Caco-2 (cell line): Measurements from ENCODE around the gene ADAD2. TPM values are rescaled to one million over a fixed set of nuclear protein-coding genes. Genes with fewer than 3 reads are reported as not detected.

Experiments
- BruUV-seq: library from RNA; stranded (reverse); fragments of 400-500 nt; replicated peaks from 2 replicates; lab custom pipeline; 2021; lab: Mats Ljungman, UMichigan
- CTCF ChIA-PET: fragments of 300-600 bp; sonication (Branson Sonifier 250); formaldehyde crosslinking; loops from one replicate; lab custom pipeline; 2022; ENCODE audit warnings: antibody characterized with exemption; lab: Charles Lee
- POLR2A ChIA-PET: fragments of 300-600 bp; sonication (Branson Sonifier 250); formaldehyde crosslinking; loops from one replicate; lab custom pipeline; 2022; ENCODE audit warnings: antibody characterized with exemption; lab: Charles Lee
- DNase-seq, 2 experiments: peaks; one replicate each; pipeline versions ENCODE4 v3.0.0 to v3.0.0-alpha.2; 2020 to 2022
- H3K27me3 ChIP-seq: replicated peaks from 2 replicates; pipeline ENCODE4 v1.6.0; 2011; ENCODE audit warnings: low read length; ENCODE audit not compliant: control insufficient read depth, insufficient read depth
- H3K36me3 ChIP-seq: 2 replicates; pipeline ENCODE4 v1.5.1; 2011; ENCODE audit warnings: low read length; ENCODE audit not compliant: control insufficient read depth, insufficient read depth
- H3K4me1 ChIP-seq: fragments of 250-450 bp; sonication (Bioruptor Pico); 2 replicates; pipeline ENCODE4 v1.5.1; 2020; ENCODE audit warnings: mild to moderate bottlenecking
- H3K4me3 ChIP-seq: 2 replicates; pipeline ENCODE4 v1.5.1; 2011; ENCODE audit warnings: low read depth, mild to moderate bottlenecking, control low read depth, low read length
- H3K9me3 ChIP-seq: fragments of 250-450 bp; sonication (Bioruptor Pico); 2 replicates; pipeline ENCODE4 v1.5.1; 2020; ENCODE audit warnings: mild to moderate bottlenecking, moderate library complexity
- H3K27ac Mint-ChIP-seq: one replicate; pipeline ENCODE4 v1.8.0; 2022; ENCODE audit warnings: mixed read lengths; ENCODE audit not compliant: unreplicated experiment
- H3K27me3 Mint-ChIP-seq: one replicate; pipeline ENCODE4 v1.8.0; 2022; ENCODE audit warnings: mixed read lengths; ENCODE audit not compliant: insufficient read depth, unreplicated experiment
- H3K36me3 Mint-ChIP-seq: one replicate; pipeline ENCODE4 v1.8.0; 2022; ENCODE audit warnings: mild to moderate bottlenecking, mixed read lengths; ENCODE audit not compliant: insufficient read depth, unreplicated experiment
- H3K4me1 Mint-ChIP-seq: one replicate; pipeline ENCODE4 v1.8.0; 2022; ENCODE audit warnings: low read depth, mixed read lengths; ENCODE audit not compliant: unreplicated experiment
- H3K4me3 Mint-ChIP-seq: one replicate; pipeline ENCODE4 v1.8.0; 2022; ENCODE audit warnings: mild to moderate bottlenecking, moderate library complexity, mixed read lengths; ENCODE audit not compliant: unreplicated experiment
- H3K9me3 Mint-ChIP-seq: one replicate; pipeline ENCODE4 v1.8.0; 2022; ENCODE audit warnings: mixed read lengths; ENCODE audit not compliant: unreplicated experiment
- intact Hi-C: fragments of 100-400 bp; cut with micrococcal nuclease; formaldehyde crosslinking; loops from one replicate; pipeline ENCODE4 v1.10.0; 2022; ENCODE audit not compliant: unreplicated experiment
- total RNA-seq: library from RNA; stranded (reverse); gene quantifications from 2 replicates; pipeline ENCODE4 v1.2.3, GENCODE V29; 2022
- TF ChIP-seq, protein P1 (sequence below), 2 experiments: fragments of 200-600 bp in 1 of 2; IDR thresholded peaks; 1 replicate in 1 of 2; 2 replicates in 1 of 2; pipeline versions ENCODE4 v1.5.1 to v1.8.0; 2011 to 2022; ENCODE audit warnings: antibody characterized with exemption in 1 of 2, control low read depth in 1 of 2, inconsistent platforms in 1 of 2, low read depth in 1 of 2, low read length in 1 of 2, mild to moderate bottlenecking in 1 of 2, moderate library complexity in 1 of 2; ENCODE audit not compliant: insufficient read depth in 1 of 2, severe bottlenecking in 1 of 2, unreplicated experiment in 1 of 2

The ADAD2 gene
- total RNA-seq, 1 experiment from 2014 or later = not detected

DNA sequence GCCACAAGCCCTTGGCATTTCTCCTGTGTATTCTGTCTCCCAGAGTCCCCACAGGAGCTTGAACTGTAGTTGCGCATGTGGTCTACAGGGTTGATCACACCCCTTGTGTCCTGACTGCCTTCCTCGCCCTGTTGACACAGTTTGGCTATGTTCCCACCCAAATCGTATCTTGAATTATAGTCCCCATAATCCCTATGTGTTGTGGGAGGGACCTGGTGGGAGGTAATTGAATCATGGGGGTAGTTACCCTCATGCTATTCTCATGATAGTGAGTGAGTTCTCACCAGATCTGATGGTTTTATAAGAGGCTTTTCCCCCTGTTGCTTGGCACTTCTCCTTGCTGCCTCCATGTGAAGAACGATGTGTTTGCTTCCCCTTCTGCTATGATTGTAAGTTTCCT, 21.2 kb downstream of the ADAD2 start:
- ChIA-PET CTCF (interaction anchor here (0.7 kb wide), 1 partner anchor 10 kb away, joined by 3 read pairs; no protein-coding TSS in a partner anchor), POLR2A (no interaction called here)

DNA sequence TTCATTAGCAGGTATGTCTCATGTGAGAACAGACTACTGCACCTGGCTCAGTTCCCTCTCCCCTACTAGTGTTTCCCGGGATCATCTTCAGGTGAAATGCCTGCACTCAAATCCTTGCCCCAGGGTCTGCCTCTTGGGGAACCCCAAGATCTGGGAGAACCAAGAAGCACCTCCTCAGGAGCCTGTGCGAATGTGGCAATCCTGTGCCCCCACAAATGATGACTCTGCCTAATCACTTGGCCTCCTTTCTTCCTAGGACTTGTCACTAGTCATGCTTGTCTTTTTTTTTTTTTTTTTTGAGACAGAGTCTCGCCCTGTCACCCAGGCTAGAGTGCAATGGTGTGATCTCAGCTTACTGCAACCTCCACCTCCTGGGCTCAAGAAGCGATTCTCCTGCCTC, 21.7 kb downstream of the ADAD2 start:
- Mint-ChIP-seq H3K27ac (no peak overlapping the region), H3K9me3 (no peaks in the 10 kb centered on the region), H3K4me3 (no peak overlapping the region), H3K36me3 (no peaks in the 10 kb centered on the region), H3K4me1 (no peaks in the 10 kb centered on the region), H3K27me3 (no peaks in the 10 kb centered on the region)
- Histone ChIP-seq H3K27me3 (no peaks in the 10 kb centered on the region), H3K4me1 (no peaks in the 10 kb centered on the region), H3K4me3 (no peak overlapping the region), H3K9me3 (peaks cover 7% of the 10 kb centered on the region; the same call in 1 of the 2 replicates), H3K36me3 (no peaks in the 10 kb centered on the region)
- no TSS peak for BruUV-seq
- CTCF ChIA-PET = no interaction called here
- TF ChIP-seq, protein P1, sequence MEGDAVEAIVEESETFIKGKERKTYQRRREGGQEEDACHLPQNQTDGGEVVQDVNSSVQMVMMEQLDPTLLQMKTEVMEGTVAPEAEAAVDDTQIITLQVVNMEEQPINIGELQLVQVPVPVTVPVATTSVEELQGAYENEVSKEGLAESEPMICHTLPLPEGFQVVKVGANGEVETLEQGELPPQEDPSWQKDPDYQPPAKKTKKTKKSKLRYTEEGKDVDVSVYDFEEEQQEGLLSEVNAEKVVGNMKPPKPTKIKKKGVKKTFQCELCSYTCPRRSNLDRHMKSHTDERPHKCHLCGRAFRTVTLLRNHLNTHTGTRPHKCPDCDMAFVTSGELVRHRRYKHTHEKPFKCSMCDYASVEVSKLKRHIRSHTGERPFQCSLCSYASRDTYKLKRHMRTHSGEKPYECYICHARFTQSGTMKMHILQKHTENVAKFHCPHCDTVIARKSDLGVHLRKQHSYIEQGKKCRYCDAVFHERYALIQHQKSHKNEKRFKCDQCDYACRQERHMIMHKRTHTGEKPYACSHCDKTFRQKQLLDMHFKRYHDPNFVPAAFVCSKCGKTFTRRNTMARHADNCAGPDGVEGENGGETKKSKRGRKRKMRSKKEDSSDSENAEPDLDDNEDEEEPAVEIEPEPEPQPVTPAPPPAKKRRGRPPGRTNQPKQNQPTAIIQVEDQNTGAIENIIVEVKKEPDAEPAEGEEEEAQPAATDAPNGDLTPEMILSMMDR (IDR thresholded peaks at IDR 0.05; ENCODE audit: insufficient read depth in 1 of 2, low read depth in 1 of 2, low read length in 1 of 2, severe bottlenecking in 1 of 2, unreplicated experiment in 1 of 2) = no peak
- intact Hi-C loops = no loop called here
- no peak for DNase-seq
- POLR2A ChIA-PET = no interaction called here

More for the DNA sequence above, 21.2 kb downstream of the ADAD2 start:
- peaks cover 7% of the 10 kb centered on the region; the same call in 1 of the 2 replicates for H3K9me3 ChIP-seq
- intact Hi-C loops = no loop called here
- H3K4me1 ChIP-seq = no peaks in the 10 kb centered on the region
- Mint-ChIP-seq H3K9me3 (no peaks in the 10 kb centered on the region), H3K4me3 (no peak overlapping the region), H3K27me3 (no peaks in the 10 kb centered on the region), H3K4me1 (no peaks in the 10 kb centered on the region), H3K36me3 (no peaks in the 10 kb centered on the region), H3K27ac (no peak overlapping the region)
- no peaks in the 10 kb centered on the region for H3K27me3 ChIP-seq
- BruUV-seq = no TSS peak
- H3K36me3 ChIP-seq = no peaks in the 10 kb centered on the region
- no peak for DNase-seq
- TF ChIP-seq, protein P1 (IDR thresholded peaks at IDR 0.05; ENCODE audit: insufficient read depth in 1 of 2, low read depth in 1 of 2, low read length in 1 of 2, severe bottlenecking in 1 of 2, unreplicated experiment in 1 of 2) = no peak
- H3K4me3 ChIP-seq = no peak overlapping the region

DNA sequence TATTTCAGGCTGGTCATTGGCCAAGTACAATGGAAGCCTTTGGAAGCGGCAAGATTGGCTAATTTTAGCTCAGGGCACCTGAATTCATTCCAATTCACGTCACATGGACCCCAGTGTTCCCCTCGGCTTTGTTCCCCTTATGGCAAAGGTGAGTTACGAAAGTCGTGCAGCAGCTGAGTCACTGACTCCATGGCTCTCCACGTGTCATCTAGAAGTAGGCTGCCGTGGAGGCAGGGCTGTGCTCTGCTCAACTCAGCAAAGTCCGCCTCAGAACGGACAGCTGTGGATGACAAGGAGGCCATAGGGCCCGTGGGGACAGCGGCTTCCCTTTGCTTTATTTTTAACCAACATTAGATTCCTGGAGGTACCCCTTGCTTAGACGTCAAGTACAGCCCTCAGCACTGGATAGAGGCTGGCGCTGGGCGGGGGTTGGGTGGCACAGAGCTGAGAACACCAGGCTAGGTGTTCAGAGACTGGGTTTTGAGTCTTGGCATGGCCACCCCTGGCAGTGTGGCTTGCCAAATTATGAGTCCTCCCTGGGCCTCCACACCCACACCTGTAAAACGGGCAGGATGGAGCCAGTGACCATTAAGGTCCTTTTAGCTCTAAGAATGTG, 23.6 kb downstream of the ADAD2 start:
- CTCF ChIA-PET = interaction anchor here (0.7 kb wide), 1 partner anchor 258 kb away, joined by 3 read pairs; no protein-coding TSS in a partner anchor
- Mint-ChIP-seq H3K4me3 (no peak overlapping the region), H3K27ac (no peak overlapping the region), H3K27me3 (no peaks in the 10 kb centered on the region), H3K4me1 (no peaks in the 10 kb centered on the region), H3K9me3 (no peaks in the 10 kb centered on the region), H3K36me3 (no peaks in the 10 kb centered on the region)
- Histone ChIP-seq H3K36me3 (no peaks in the 10 kb centered on the region), H3K9me3 (peaks cover 7% of the 10 kb centered on the region; the same call in 1 of the 2 replicates), H3K4me3 (no peak overlapping the region), H3K27me3 (no peaks in the 10 kb centered on the region), H3K4me1 (no peaks in the 10 kb centered on the region)
- no peak for DNase-seq
- TF ChIP-seq, protein P1 (IDR thresholded peaks at IDR 0.05; ENCODE audit: insufficient read depth in 1 of 2, low read depth in 1 of 2, low read length in 1 of 2, severe bottlenecking in 1 of 2, unreplicated experiment in 1 of 2) = no peak
- POLR2A ChIA-PET = no interaction called here
- intact Hi-C loops = no loop called here
- no TSS peak for BruUV-seq
